Erythroblast (primary cell): ENCODE results near the gene YJEFN3.

Experiments
- DNase-seq, 2 experiments: peaks; one replicate each; lab custom pipeline; 2025; lab: John Stamatoyannopoulos, UW
- GATA1 ChIP-seq: IDR thresholded peaks from 2 replicates; pipeline ENCODE4 v1.6.1; 2011; ENCODE audit warnings: low read depth, mild to moderate bottlenecking, control low read depth, low read length, moderate library complexity
- POLR2A ChIP-seq: IDR thresholded peaks from 2 replicates; pipeline ENCODE4 v1.6.1; 2011; ENCODE audit warnings: mild to moderate bottlenecking, low read length

The YJEFN3 gene

DNA sequence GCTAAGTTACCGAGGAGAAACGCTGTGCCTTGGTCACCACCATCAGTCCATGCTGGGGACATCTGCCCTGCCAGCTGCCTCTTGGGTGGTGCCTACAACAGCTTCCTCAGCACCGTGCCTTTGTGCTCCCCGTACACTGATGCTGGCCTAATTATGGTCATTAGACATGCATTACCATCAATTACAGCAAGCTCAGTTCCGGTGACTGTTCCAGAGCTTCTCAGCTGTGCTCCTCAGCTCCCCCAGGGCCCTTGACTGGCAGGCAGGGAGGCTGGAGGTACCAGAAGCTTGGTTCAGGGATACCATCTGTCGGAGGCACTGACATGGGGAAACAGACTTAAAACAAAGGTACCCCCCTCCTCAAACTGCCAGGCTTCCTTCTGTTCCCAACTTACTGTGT is 49.5 kb downstream of the YJEFN3 start:
- no peak for DNase-seq
- TF ChIP-seq GATA1, result no peak
- no peak for TF ChIP-seq POLR2A

DNA sequence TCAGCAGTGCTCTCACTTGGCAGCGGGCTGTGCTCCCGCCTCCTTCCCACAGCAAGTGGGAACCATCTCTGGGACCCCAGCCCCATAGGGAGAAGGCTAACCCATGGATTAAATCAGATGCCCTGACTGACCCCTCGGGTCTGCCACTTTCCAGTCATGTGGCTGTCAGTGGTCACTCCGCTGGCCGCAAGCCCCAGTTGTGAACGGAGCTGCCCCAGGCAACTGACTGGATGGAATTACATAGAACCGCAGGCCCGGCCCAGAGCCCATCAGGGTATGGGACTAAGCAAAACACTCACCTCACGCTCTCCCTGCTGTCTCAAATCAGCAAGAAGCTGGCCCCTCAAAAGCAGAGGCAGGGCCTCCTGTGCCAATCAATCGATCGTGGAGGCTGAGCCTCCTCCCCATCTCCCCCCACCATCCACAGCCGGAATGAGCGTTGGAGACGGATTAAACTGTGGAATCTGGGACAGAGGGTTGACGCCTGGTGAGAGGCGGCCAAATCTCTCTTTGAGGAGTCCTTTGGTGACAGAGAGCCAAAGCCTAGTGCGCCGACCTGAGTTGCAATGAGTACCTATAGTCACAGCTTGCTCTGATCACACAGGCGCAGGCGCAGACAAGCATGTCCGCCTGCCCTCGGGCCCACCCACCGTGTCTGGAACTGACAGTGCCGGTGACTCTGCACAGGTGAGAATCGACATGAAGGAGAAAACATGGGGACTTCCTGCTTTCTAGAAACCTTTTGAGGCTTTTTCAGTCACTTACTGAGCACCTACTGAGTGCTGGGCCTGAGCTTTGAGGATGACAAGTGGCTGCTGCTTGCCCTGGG is 51.0 kb downstream of the YJEFN3 start:
- TF ChIP-seq POLR2A, result no peak
- no peak for TF ChIP-seq GATA1
- DNase-seq, result no peak

DNA sequence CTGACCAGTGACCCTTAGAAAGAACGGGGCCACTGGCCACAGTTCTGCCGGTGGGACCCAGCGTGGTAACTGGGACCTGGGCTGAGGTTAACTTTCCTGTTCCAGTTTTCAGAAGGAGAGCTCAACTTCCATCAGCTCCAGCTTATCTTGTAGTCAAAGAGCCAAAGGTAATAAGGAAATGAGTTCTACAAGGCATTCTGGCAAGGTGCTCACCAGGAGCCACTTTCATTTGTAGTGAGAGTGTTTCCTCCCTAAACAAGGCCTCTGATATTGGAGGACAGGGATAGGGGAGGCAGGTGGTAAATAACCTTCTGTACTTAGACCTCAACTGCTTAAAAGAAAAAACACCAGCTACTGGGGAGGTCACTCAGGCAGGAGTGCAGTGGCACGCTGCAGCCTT is 51.7 kb downstream of the YJEFN3 start:
- DNase-seq, result no peak
- TF ChIP-seq GATA1 (no peak), POLR2A (no peak)

DNA sequence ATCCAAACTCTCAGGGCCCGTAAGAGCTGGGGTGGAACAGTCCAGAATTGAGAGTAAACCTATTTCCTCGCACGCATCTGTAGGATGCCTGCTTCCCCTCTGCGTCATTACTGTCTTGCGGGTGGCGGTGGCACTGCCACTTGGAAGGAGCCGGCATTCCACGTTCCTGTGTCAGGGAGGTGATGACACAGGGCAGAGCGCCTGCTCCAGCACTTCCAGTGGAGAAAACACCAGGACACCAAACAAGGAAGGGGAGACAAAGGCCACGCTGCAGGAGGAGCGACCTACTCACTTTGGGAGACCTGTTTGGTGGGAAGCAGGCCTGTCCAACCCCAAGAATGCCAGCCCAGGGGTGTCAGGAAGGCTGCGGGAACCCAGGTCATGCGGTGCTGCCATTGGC is 52.7 kb downstream of the YJEFN3 start:
- no peak for DNase-seq
- TF ChIP-seq GATA1, result no peak
- TF ChIP-seq POLR2A, result no peak

DNA sequence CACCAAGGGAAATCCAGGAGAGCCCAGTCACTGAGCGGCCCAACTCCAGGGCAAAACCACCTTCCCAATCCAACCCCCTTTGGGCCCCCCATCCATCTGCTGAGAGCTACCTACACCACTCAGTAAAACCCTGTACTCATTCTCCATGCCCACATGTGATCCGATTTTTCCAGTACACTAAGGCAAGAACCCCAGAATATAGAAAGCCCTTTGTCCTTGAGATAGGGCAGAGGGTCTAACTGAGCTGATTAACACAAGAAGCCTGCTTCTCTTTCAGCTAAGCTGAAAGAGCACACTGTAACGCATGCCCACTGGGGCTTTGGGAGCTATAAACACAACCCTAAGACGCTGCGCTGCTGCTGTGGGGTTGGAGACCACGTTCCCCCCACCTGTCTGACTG is 53.8 kb downstream of the YJEFN3 start:
- no peak for DNase-seq
- TF ChIP-seq POLR2A (no peak), GATA1 (no peak)

DNA sequence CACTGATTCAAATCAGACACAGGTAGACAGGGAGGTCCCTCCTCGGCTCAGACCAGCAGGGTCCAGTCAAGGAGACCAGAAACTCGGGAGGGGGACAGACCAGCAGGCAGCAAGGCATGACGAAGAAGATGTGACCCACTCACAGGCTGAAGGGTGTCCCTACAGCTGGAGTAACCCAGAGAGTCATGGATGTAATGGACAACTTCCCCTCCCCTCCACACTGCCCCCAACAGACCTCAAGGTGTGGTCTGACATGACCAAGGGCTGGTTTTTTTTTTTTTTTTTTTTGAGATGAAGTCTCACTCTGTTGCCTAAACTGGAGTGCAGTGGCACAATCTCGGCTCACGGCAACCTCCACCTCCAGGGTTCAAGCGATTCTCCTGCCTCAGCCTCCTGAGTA is 55.6 kb downstream of the YJEFN3 start:
- TF ChIP-seq GATA1 (no peak), POLR2A (no peak)
- DNase-seq, result no peak
